CD4-positive, alpha-beta T cell treated with Interleukin-6 at 100 ng/mL for 8 hours (primary cell): ENCODE results near the gene EIF1.
A peak's percentile ranks its signal among the peaks of the same experiment; 100 is the strongest.
"Not testable (repeated sequence)": the region's sequence is repeated elsewhere in the genome, so short reads cannot be mapped to it uniquely, and the experiment has no call there.

Experiments
- DNase-seq: peaks from one replicate; pipeline ENCODE4 v3.0.0-alpha.2; 2020; ENCODE audit warnings: mixed read lengths, low spot score

Gene EIF1

DNA sequence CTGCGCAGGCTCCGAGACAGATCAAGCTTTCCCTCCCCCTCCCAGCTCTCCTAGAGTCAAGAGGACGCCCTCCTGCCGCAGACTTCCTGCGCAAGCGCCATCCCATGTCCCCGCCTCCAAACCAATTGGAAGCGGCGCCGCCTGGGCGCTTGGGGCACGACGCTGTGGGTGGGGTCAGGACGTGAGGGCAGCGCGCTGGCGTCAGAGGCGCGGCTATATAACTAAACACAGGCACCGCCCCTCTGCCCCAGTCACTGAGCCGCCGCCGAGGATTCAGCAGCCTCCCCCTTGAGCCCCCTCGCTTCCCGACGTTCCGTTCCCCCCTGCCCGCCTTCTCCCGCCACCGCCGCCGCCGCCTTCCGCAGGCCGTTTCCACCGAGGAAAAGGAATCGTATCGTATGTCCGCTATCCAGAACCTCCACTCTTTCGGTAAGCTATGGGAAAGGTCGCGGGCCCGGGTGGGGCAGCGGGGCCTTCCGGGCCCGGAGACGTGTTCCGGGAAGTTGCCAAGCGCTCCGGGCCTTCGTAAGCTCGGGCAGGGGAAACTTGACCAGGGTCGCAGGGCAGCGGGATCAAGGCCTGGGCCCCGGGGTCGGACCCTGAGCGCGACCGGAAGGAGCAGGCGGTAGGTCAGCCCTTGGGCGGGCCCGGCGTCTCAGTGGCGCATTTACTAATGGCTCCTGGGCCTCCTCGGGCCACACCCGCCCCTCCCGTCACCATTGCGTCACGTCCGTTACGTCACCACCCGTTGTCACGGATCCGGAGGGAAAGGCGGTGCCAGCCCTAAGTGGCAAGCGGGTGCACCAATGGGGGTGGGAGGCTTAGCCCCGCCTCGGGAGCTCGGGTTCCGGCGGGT is at the start of gene EIF1:
Gene EIF1, plus strand, starts transcription at position 245 of the 856 bp plus-strand sequence. Its CDS starts 154 bp downstream, at position 399.
- peak; percentile 100 for DNase-seq

- no peak for DNase-seq
Observed at GRCh38 chr17:41638941-41639340, 49.7 kb upstream of the EIF1 start.

- no peak for DNase-seq
Observed at GRCh38 chr17:41639492-41640473, 48.9 kb upstream of the EIF1 start.

- DNase-seq: not testable (repeated sequence)
Observed at GRCh38 chr17:41640596-41640995, 48.1 kb upstream of the EIF1 start.

- no peak for DNase-seq
Observed at GRCh38 chr17:41642252-41643156, 46.2 kb upstream of the EIF1 start.

- no peak for DNase-seq
Observed at GRCh38 chr17:41647038-41647813, 41.5 kb upstream of the EIF1 start.

DNA sequence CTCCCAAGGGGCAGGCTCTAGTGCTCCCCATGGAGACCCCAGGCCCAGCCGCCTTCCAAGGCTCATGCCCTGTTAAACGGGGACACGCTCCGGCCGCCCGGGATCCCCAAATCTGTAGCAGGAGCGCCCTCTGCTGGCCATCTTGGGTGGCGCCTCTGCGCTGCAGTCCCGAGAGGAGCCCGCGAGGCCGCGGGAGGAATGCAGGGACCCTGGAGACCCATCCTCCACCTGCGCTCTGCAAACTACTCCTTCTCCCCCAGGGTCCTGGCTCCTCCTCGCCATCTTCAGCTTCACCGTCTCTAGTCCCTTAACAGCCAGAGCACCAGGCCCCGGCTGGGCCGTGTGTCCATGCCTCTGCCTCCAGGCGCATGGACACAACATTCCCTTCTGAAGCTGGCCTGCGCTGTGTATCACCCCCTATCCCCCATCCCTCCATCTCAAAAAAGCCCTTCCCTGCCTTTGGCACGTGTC is 40.7 kb upstream of the EIF1 start:
- DNase-seq: peak; percentile 82

GRCh38 chr17:41648411-41649195 is 40.1 kb upstream of the EIF1 start:
- peak; percentile 78 for DNase-seq

GRCh38 chr17:41649923-41650519 is 38.7 kb upstream of the EIF1 start:
- no peak for DNase-seq

- DNase-seq: no peak
Observed at GRCh38 chr17:41650794-41651624, 37.7 kb upstream of the EIF1 start.

DNA sequence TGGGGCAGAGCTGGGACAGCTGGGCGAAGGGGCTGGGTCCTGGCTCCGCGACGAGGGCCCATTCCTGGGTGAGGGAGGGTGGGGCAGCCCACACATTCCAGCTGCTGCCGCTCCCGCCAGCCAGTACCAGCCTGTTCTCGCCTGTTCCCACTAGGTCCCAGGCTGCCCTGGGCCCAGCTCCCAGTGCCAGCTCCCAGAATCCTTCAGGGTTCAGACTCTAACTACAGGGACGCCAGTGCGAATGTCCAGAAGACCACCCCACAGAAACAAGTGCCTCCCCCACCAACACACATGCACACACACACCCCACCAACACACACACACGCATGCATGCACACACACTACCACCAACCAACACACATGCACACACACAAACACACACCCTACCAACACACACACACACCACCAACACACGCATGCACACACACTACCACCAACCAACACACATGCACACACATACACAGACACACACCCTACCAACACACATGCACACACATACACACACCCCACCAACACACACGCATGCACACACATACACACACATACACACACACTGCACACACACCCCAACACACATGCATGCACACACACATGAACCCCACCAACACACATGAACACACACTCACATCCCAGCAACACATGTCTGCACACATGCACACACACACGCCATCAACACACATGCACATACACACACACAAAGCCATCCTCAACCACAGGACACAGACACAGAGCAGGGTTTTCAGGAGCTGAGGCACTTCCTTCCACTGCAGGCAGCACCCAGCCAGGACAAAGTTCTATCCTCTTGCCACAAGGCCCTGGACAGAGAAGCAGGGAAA is 36.8 kb upstream of the EIF1 start:
- DNase-seq: no peak

- DNase-seq: no peak
Observed at GRCh38 chr17:41652461-41652970, 36.2 kb upstream of the EIF1 start.

- no peak for DNase-seq
Observed at GRCh38 chr17:41653421-41653820, 35.3 kb upstream of the EIF1 start.

DNA sequence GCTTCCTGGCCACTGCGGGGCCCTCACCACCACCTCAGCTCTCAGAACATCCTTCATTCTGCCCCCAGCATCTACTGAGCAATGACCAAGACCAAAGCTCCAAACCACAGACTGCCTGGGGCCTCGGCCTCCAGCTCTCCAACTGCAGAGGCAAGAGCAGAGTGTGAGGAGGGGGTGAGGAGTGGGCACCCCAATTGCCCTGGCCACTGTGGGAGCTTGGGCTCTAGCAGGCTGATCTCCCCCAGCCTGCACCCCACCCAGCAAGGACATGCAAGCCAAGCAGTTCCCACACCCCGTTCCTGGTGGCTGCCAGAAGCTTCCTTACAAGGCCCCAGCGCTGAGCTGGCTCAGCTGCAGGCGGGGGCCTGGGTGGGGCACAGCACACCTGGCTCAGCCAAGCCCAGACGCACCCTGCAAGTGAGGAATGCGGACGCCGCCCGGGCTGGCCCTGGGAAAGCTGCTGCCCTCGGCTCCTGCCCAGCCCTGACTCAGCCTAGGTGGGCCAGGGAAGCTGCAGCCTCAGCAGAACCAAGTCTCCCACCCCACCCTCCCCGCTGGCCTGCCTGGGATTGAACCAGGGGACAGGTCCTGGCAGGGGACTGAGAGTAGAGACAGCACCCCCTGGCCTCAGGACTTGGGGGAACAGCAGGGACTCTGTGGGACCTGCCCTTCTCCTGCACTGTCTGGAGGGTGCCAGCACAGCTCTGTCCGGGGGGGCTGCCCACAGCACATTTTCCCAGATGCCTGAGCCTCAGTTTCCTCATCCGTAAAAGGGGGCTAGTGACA is 34.6 kb upstream of the EIF1 start:
- no peak for DNase-seq

- DNase-seq: no peak
Observed at GRCh38 chr17:41654678-41655607, 33.7 kb upstream of the EIF1 start.
